Breast epithelium (tissue), 3 donors: ENCODE measurements around the gene CETN2.

Experiments used
- CTCF ChIP-seq, 3 donors: fragments of 450-650 bp; IDR thresholded peaks; one replicate each; pipeline ENCODE4 v1.5.1; 2016 to 2017; ENCODE audit warnings: antibody characterized with exemption in 3 of 3, mild to moderate bottlenecking in 3 of 3, moderate library complexity in 3 of 3
- POLR2A ChIP-seq: fragments of 450-650 bp; IDR thresholded peaks from one replicate; pipeline ENCODE4 v1.6.1; 2016; ENCODE audit warnings: antibody characterized with exemption, mild to moderate bottlenecking, moderate library complexity
- POLR2AphosphoS5 ChIP-seq, 3 donors: sonication (generic); formaldehyde crosslinking; IDR thresholded peaks; one replicate each; pipeline ENCODE4 v1.6.1; 2017; ENCODE audit warnings: antibody characterized with exemption in 3 of 3

GRCh38 chrX:152819266-152819665 lies 11.3 kb downstream of the CETN2 start:
- TF ChIP-seq POLR2A (no peak), CTCF (IDR thresholded peaks at IDR 0.05) (no peak), POLR2AphosphoS5 (IDR thresholded peaks at IDR 0.05) (no peak)
